Adrenal gland (tissue), 12 donors: ENCODE measurements around the gene SOD1. TPM values are rescaled to one million over a fixed set of nuclear protein-coding genes. Genes with fewer than 3 reads are reported as not detected.

Source experiments
- DNase-seq, 7 donors: peaks; one replicate each; pipeline ENCODE4 v3.0.0-alpha.2; 2019 to 2020
- H3K27ac ChIP-seq, 5 donors: fragments of 200-600 bp; sonication (generic) in 4 of 5; 1 replicate in 3 of 5; 2 replicates in 2 of 5; pipeline versions ENCODE4 v1.5.1 to v1.8.0; 2016 to 2020; ENCODE audit warnings: mild to moderate bottlenecking in 1 of 5
- H3K27me3 ChIP-seq: fragments of 200-600 bp; 2 replicates; pipeline ENCODE4 v1.8.0; 2021
- H3K36me3 ChIP-seq, 2 donors: fragments of 200-600 bp; replicated peaks in 1 of 2; 1 replicate in 1 of 2; 2 replicates in 1 of 2; pipeline versions ENCODE4 v1.5.1 to v1.8.0; 2018 to 2022
- H3K4me1 ChIP-seq, 2 donors: fragments of 200-600 bp; replicated peaks in 1 of 2; 1 replicate in 1 of 2; 2 replicates in 1 of 2; pipeline versions ENCODE4 v1.5.1 to v1.8.0; 2018 to 2021
- H3K4me3 ChIP-seq, 4 donors: fragments of 200-600 bp; sonication (generic) in 3 of 4; one replicate each; pipeline ENCODE4 v1.5.1; 2016 to 2018
- H3K9me3 ChIP-seq, 3 donors: fragments of 200-600 bp; sonication (generic) in 1 of 3; replicated peaks in 1 of 3; 1 replicate in 2 of 3; 2 replicates in 1 of 3; pipeline versions ENCODE4 v1.5.1 to v1.8.0; 2016 to 2021
- CTCF ChIP-seq, 6 experiments: fragments of 450-650 bp in 4 of 6; fragments of 200-600 bp in 2 of 6; sonication (generic) in 1 of 6; IDR thresholded peaks; 1 replicate in 5 of 6; 2 replicates in 1 of 6; pipeline versions ENCODE4 v1.5.1 to v1.8.0; 2016 to 2021; ENCODE audit warnings: antibody characterized with exemption in 6 of 6, mild to moderate bottlenecking in 2 of 6, moderate library complexity in 1 of 6
- POLR2A ChIP-seq, 2 donors: fragments of 450-650 bp; IDR thresholded peaks; one replicate each; pipeline ENCODE4 v1.6.1; 2017; ENCODE audit warnings: antibody characterized with exemption in 2 of 2, mild to moderate bottlenecking in 2 of 2, moderate library complexity in 1 of 2
- WGBS, 4 donors: extraction: QIAGEN DNeasy Blood & Tissue Kit in 2 of 4; methylation state at CpG; one replicate each; pipeline versions ENCODE4 v1.1.5 to v1.1.7; 2013 to 2017; 5-methylcytosine and 5-hydroxymethylcytosine counted together
- intact Hi-C, 2 donors: fragments of 100-400 bp; cut with DNase I; formaldehyde crosslinking; loops; one replicate each; pipeline versions ENCODE4 v1.14.1 to v1.15.0; 2022 to 2023
- polyA plus RNA-seq, 3 donors: library from polyadenylated mRNA; stranded (reverse); fragments of 200-250 nt in 2 of 3; fragments of 350-450 nt in 1 of 3; fragmentation: Illumina TruSeq in 1 of 3; extraction: RNeasy Lipid Tissue Mini Kit (QIAGEN cat#74804) in 1 of 3; gene quantifications; one replicate each; pipeline ENCODE4 v1.2.3, GENCODE V29; 2013 to 2014
- total RNA-seq, 9 donors: library from RNA; depleted of rRNA in 4 of 9; stranded (reverse); fragments of >200 nt in 4 of 9; fragments of 120-200 nt in 1 of 9; fragmentation: NEBNext Ultra II Directional in 1 of 9; extraction: Animal tissue kit (Norgen Biotek cat#: 25700) in 1 of 9; gene quantifications; one replicate each; pipeline versions ENCODE4 v1.1.0 to v1.2.4, GENCODE V29; 2013 to 2023
- donor health status: healthy with polysubstance abuse.
- donor health status: Bipolar disorder and iron deficiency.
- donor health status: DM: yes; HTN: yes; CAD: no.
- donor health status: DM: no; HTN: no; CAD: no.
- donor health status: DM: no; HTN: no; CAD: no.
- donor health status: DM: yes; HTN: yes; CAD: no.

Gene SOD1
- total and polyA plus RNA-seq, 12 donors = 361 to 1,287 (median 570) TPM

GRCh38 chr21:31675960-31676359, 16.5 kb downstream of the SOD1 start:
- H3K4me1 ChIP-seq = peaks cover 0 to under 1% of the 10 kb centered on the region in 2 donors
- no peak for DNase-seq
- peaks cover 0 to 10% of the 10 kb centered on the region in 2 donors for H3K36me3 ChIP-seq
- intact Hi-C loops = no loop called here
- H3K27ac ChIP-seq = no peak overlapping the region
- no peaks in the 10 kb centered on the region for H3K27me3 ChIP-seq
- TF ChIP-seq CTCF (IDR thresholded peaks at IDR 0.05) (no peak), POLR2A (IDR thresholded peaks at IDR 0.05) (no peak)
- no peak overlapping the region for H3K4me3 ChIP-seq
- no peaks in the 10 kb centered on the region for H3K9me3 ChIP-seq
- 83 to 90% (median 89%) methylated on average over 2 of the region's 2 CpGs for WGBS, 4 donors

GRCh38 chr21:31677047-31677446, 17.6 kb downstream of the SOD1 start:
- Histone ChIP-seq H3K9me3 (no peaks in the 10 kb centered on the region), H3K36me3 (peaks cover 0 to 1% of the 10 kb centered on the region in 2 donors), H3K27ac (no peak overlapping the region), H3K4me1 (no peaks in the 10 kb centered on the region), H3K27me3 (no peaks in the 10 kb centered on the region), H3K4me3 (no peak overlapping the region)
- TF ChIP-seq CTCF (IDR thresholded peaks at IDR 0.05) = no peak
- no peak for TF ChIP-seq POLR2A (IDR thresholded peaks at IDR 0.05)
- 90 to 96% (median 96%) methylated on average over 3 of the region's 3 CpGs for WGBS, 4 donors
- intact Hi-C loops = no loop called here
- DNase-seq = no peak

- intact Hi-C loops = no loop called here
- 92 to 98% (median 94%) methylated on average over 2 of the region's 2 CpGs for WGBS, 4 donors
- peaks cover 0 to 13% of the 10 kb centered on the region in 2 donors for H3K36me3 ChIP-seq
- H3K27ac ChIP-seq = no peak overlapping the region
- no peaks in the 10 kb centered on the region for H3K27me3 ChIP-seq
- DNase-seq = no peak
- no peak for TF ChIP-seq CTCF (IDR thresholded peaks at IDR 0.05)
- TF ChIP-seq POLR2A (IDR thresholded peaks at IDR 0.05) = no peak
- H3K9me3 ChIP-seq = no peaks in the 10 kb centered on the region
- H3K4me3 ChIP-seq = no peak overlapping the region
- H3K4me1 ChIP-seq = no peaks in the 10 kb centered on the region
Observed at GRCh38 chr21:31678478-31678877, 19.0 kb downstream of the SOD1 start.

GRCh38 chr21:31682620-31683019, 23.1 kb downstream of the SOD1 start:
- Histone ChIP-seq H3K36me3 (peaks cover 0 to 47% of the 10 kb centered on the region in 2 donors), H3K4me3 (no peak overlapping the region), H3K9me3 (no peaks in the 10 kb centered on the region), H3K27me3 (no peaks in the 10 kb centered on the region), H3K27ac (no peak overlapping the region), H3K4me1 (no peaks in the 10 kb centered on the region)
- no peak for TF ChIP-seq CTCF (IDR thresholded peaks at IDR 0.05)
- no peak for TF ChIP-seq POLR2A (IDR thresholded peaks at IDR 0.05)
- DNase-seq = no peak
- intact Hi-C loops = no loop called here
